Measurements from ENCODE around the gene UGT2B10.

DNA sequence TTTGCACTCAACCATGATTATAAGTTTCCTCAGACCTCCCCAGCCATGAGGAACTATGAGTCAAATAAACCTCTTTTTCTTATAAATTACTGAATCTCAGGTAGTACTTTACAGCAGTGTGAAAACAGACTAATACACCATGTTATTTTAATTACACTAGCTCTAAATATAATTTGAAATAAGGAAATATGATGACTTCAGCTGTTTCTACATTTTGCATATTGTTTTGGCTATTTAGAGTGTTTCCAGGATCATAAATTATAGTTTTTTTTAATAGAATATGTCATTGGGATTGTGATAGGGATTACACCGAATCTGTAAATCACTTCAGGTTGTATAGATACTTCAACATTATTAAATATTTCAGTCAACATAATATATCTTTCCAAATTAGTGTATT lies 43.9 kb downstream of the UGT2B10 start:
- TF ChIP-seq, protein P1, sequence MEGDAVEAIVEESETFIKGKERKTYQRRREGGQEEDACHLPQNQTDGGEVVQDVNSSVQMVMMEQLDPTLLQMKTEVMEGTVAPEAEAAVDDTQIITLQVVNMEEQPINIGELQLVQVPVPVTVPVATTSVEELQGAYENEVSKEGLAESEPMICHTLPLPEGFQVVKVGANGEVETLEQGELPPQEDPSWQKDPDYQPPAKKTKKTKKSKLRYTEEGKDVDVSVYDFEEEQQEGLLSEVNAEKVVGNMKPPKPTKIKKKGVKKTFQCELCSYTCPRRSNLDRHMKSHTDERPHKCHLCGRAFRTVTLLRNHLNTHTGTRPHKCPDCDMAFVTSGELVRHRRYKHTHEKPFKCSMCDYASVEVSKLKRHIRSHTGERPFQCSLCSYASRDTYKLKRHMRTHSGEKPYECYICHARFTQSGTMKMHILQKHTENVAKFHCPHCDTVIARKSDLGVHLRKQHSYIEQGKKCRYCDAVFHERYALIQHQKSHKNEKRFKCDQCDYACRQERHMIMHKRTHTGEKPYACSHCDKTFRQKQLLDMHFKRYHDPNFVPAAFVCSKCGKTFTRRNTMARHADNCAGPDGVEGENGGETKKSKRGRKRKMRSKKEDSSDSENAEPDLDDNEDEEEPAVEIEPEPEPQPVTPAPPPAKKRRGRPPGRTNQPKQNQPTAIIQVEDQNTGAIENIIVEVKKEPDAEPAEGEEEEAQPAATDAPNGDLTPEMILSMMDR (IDR thresholded peaks at IDR 0.05; ENCODE audit: poor library complexity) = no peak
- TF ChIP-seq EZH2 (IDR thresholded peaks at IDR 0.05; ENCODE audit: borderline replicate concordance) = no peak
- TF ChIP-seq EZH2phosphoT487 (IDR thresholded peaks at IDR 0.05; ENCODE audit: low read depth, severe bottlenecking, unreplicated experiment) = no peak

Data from hepatocyte (in vitro differentiated cells).